HG02588 (cell line): ENCODE measurements around the gene FGF18.

Source experiments
- ATAC-seq: cut with Tn5 transposase; IDR thresholded peaks from one replicate; pipeline ENCODE4 v1.9.1; 2021; ENCODE audit warnings: mild to moderate bottlenecking, moderate library complexity; ENCODE audit not compliant: unreplicated experiment

The FGF18 gene

DNA sequence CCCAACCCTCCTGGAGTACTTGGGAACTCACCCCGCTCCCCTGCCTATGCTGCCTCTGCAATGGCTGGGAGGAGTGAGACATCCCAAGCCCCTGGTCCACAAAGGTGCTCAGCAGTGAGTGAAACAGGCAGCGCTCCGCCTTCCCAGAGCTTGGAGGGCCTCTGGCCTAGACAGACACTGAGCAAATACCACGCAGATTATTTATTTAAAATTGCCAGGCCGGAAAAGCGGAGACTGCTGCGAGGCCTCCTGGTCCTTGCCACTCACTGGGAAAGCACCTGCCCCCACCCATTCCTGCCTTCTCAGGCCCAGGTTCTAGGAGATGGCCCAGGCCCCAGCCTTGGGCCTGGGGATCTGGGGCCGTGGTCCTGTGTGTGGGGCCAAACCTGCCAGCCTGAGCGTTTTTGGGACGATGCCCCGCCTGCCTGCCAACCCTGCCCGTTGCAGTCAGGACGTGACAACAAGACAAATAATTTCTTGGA, 17.4 kb downstream of the FGF18 start:
- no peak for ATAC-seq

DNA sequence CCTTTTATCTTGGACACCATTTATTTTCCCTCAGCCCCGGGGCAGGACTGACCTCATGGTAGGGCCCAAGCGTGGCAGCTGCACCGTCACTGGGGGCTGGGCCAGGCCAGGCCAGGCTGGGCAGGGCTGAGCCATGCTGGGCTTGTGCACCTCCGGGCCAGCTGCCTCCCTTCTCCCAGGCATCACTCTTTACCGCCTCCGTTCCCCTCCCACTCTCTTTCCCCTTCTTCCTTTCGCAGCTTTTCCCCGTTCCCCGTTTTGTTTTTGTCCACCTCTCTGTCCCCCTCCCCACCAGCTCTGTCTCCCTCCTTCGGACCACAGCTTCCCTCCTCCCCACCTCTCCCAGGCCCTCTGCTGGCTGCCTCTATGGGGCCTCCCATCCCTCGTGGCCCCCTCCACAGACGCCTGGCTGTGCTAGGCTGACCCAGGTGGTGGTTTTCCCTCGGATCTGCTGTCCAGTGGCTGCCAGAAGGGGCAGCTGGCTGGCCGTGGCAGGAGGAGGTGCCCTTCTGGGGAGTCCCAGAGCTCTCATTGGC, 17.9 kb downstream of the FGF18 start:
- no peak for ATAC-seq

DNA sequence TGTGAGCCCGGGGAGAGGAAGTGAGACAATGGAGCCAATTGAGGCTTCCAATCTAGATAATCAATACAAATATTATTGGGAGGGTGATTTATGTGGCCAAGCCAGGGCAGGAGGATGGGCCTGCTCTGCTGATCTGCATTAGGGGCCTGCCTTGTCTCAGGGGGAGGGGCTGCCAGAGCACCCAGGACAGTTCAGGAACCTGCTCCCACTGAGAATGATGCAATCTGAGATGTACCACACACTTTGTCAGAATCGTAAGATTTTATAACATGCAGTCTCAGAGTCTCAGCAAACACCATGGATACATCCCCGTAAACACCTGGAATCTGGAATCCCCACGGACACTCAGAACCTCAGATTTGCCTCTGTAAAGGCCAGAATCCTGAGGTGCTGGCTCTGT, 19.3 kb downstream of the FGF18 start:
- ATAC-seq = no peak

DNA sequence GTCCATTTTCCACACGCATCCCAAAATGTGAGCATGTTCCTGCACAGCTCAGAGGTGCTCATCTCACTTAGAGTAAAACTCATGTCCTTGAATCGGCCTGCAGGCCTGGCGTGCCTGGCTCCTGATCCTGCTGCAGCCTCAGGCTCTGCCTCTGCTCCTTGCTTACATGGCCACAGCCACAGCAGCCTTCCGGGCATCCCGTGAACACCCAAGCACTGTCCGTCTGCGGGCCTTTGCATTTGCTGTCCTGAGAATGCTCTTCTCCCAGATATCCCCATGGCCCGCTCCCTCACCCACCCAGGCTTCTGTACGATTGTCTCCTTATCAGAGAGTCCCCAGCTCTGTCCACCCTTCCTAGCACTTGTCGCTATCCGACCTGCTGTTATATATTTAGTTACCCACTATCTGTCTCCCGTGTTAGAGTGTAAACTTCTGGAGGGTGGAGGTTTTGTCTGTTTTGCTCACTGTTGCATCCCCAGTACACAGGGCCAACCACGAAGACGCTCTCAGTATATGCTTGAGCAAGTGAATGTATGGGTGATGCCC, 21.9 kb downstream of the FGF18 start:
- ATAC-seq = no peak

DNA sequence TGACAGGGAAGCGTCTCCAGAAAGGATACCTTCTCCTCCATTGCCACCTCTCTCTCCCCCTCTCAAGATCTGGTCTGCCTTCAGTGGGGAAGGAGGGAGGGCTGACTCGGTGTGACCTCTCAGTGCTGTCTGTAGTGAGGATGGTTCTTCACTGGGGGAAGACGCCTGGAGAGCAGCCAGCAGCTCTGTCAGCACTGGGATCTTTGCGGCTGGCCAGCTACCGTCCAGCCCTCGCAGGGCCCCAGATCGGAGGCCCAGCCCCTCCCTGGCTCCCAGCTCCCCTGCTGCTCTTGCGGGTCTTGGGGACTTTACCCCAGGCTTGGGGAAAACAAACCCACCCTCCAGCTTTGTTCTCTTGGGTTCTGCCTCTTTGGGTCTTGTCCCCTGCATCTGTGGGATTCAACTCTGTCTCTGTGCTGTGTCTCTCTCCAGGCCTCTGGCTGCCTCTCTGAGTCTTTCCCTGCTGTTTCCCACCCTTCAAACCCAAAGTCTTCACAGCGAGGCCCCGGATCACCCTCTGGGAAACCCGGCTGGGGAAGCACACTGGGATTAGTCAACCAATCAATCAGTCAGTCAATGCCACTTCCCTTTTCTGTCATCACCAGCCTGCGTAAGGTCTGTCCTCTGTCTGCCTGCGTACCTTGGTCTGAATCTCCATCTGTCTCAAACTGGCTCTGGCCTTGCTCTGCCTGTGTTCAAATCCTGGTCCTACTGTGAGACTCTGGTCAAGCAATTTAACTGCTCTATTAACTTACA, 23.0 kb downstream of the FGF18 start:
- no peak for ATAC-seq

DNA sequence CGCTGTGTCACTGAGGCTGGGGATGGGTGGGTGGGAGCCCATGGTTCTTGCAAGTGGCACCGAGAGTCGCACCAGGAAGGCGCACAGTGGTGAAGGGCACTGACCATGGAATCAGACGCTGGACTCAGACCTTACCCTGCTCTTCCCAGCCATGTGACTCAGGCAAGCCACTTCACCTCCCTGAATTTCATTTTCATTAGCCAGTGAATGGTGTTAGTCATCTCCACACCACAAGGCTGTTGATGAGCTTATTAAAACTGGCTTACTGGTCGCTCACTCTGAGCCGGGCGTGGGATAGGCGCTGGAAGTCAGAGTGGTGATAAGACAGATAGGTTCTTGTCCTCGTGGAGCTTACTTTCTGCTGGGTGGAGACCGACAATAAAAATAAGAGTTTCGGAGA, 25.1 kb downstream of the FGF18 start:
- ATAC-seq = no peak

DNA sequence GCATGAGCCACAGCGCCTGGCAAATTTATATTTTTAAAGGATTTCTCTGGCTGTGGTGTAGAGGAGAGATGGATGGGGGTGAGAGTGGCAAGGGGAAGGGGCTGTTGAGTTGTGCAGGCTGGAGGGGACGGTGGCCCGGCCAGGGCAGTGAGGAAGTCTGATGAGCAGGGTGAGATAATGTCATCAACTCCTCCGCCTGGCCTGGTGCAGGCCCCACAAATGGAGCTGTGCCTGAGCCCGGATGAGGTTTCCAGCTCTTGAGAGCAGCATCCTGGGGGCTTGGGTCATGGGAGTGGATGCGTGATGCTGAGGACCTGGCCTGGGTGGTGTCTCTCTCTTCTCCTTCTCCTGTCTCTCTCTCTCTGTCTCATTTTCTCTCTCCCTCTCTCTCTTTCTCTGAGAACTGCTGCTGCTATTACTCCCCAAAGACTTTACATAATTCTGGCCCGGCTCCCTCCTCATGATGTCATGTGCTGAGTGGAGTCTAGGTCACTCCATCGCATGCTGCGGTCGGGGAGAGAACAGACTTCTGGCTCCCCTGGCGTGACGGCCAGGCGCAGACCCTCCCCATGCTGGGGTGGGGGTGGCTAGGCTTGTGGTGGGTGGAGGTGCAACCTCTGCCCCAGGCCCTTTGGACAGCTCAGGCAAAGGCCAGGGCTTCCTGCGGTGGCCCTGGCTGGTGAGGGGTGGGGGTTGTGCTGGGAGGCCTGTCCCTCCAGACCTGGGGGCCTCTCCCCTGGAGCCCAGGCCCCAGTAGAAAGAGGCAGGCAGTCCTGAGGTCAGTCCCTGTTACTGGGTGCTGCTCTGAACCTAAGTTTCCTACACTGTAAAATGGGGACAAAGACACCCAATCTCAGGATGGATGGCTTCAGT, 26.4 kb downstream of the FGF18 start:
- no peak for ATAC-seq

DNA sequence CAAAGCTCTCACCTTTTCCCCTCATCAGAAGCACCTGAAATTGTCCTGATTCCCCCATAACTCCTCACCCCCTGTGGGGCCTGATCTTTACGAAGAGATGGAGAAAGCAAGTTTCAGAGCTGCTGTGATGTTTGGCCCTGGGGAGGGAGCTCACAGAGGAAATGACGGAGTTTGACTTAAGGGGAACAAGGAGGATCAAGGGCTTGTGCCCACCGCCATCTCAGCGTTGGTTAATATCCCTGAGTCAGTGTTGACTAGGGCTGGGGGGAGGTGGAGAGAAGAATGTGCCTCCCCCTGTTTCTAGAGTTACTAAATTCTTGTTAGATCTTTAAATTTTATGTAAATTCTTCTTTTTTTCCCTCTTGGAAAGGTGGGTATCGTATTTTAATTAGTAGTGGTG, 27.8 kb downstream of the FGF18 start:
- no peak for ATAC-seq

DNA sequence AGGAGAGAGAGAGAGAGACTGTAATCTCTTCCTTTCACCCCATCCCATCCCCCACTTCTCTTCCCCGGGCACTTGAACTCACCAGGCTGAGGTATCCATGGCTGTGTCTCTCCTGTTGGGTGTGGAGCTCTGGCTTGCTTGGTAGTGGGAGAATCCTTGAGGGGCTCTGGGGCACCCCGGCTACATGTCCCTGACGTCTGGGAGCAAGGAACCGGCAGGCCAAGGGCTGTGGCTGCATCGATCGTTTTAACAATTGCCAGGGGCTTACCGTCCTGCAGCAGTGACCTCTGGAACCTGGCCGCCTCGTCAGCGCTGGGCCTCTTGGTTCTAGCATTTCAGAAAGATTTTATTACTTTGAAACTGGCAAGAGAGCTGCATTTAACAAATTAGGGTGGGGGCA, 30.0 kb downstream of the FGF18 start:
- ATAC-seq = no peak

DNA sequence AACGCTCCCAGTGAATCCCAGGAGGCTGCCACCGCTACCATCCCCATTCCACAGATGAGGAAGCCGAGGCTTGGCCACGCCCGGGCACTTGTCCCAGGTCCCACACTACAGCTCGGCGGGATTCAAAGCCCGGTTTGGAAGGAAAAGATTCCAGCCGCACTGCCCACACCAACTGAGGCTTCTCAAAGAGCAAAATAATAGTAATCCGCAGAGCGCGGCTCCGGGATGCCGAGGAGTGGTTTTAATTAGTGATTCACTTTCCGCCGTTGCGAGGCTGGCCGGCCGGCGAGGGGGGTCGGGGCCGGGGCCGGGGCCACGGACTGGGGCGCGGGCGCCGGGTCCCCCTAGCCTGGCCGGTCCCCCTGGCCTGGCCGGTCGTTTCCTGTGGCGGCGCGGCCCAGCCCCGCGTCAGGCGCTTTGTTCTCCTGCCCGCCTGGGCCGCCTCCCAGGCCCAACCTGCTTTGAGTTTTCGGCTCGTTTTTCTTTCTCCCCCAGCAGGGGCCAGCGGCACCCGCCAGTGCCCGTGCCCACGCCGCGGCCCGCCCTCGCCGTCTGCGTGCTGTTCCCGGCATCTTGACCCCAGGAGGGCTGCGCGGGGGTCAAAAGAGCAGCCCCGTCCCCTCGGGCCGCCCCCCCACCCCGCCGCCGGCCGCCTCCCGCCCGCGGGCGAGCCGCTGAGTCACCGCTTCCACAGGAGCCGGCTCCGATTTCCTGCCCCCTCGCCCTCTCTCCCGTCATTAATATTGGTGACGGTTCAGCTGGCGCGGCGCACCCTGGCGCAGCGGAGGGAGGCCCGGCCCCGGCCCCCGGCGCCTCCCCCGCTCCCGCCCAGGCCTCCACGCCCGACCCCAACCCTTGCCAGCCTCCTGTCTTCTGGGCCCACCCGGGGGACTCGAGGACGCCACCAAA, 31.2 kb downstream of the FGF18 start:
- no peak for ATAC-seq

DNA sequence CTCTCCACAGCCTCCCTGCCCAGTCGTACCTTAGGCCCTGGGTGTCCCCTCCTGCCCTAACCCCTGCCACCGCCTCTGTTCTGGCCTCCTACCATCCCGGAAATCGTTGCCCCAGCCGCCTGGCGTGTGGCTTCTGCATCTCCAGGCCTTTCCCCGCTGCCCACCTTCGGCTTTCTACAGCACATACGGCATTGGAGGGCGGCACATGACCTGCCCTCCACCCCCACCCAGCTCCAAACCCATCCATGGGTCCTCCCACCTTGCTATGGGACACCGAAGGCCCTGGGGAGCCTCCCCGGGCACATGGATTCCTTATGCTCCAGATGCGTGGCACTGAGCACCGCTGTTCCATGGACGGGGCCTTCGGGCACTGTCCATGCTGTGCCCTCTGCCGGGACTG, 32.0 kb downstream of the FGF18 start:
- ATAC-seq = no peak

DNA sequence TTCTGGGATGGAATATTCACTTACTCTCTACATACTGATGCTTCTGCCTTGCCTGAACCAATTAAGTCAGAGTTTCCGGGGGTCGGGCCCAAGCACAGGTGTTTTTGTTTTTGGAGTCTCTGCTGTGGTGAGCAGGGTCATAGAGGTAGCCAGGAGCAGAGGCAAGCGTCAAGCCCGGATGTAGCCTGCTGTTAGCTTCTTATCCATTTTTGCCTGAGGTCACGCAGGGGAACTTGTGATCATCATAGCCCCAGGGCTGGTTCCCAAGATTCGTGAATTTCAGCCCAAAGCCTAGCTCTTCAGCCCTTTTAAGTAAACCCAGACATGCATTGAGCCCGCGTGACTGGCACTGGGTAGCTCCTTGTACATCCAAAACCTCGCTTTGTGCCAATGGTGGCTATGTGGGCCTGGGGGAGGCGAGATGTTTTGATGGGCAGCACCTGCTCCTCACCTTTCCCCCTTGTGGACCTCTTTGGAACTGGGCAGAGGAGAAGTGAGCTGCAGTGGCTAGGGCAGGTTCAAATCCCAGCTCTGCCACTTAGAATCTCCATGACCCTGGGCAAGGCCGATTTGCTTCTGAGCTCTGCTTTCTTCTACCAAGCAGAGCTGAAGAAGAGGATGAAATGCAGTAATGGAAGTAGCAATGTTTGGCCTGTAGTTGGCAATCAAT, 33.7 kb downstream of the FGF18 start:
- no peak for ATAC-seq

DNA sequence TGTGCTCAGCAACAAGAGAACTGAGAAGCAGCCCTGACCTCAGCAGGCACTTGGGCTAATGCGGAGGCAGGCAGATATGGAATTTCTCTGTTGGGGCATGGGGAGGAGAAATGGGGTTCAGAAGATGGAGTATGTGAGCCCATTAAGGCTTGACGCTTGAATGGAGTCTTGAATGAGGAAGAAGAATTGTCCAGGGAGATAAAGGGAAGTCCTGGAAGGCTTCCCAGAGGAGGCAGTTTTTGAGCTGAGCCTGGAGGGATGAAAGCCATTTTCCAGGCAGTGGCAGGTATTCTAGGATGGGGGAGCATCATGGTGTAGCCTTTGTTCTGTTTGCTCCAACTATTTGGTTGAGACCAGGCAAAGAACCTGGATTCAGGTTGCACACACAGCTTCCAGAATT, 34.5 kb downstream of the FGF18 start:
- no peak for ATAC-seq

DNA sequence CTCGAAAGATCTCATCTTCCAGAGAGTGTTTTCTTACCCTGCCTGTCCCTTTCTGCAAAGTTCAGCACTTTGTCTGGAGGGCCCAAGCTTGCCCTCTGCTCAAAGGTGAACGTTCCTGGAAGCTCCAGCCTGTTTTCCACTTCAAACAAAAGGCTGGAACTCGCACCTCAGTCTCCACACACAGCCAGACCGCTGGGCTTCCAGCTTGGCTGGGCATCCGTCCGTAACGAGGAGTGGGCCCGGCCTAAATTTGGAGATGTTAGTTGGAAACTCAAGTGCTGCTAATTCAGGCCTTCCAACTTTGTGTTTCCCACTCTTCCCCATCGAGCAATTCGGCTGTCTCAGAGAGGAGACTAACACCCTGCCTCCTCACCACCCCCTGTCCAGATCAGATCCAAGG, 35.1 kb downstream of the FGF18 start:
- no peak for ATAC-seq

DNA sequence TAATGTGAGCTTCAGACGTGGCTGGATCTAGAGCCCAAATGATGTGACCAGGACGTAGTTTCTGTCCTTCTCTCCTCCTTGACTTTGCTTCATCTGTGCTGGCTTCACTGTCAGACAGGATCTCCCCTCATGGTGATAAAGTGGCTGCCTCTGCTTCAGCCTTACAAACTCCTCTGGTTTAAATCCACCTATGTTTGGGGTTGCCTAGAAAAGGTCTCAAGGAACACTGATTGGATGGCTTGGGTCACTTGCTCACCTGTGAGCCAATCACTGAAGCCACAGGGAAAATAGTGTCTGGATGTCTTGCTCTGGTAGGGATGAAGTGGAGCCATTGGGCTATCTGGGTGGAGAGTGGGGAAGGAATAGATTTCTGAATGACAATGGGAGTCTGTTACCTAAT, 36.1 kb downstream of the FGF18 start:
- no peak for ATAC-seq

DNA sequence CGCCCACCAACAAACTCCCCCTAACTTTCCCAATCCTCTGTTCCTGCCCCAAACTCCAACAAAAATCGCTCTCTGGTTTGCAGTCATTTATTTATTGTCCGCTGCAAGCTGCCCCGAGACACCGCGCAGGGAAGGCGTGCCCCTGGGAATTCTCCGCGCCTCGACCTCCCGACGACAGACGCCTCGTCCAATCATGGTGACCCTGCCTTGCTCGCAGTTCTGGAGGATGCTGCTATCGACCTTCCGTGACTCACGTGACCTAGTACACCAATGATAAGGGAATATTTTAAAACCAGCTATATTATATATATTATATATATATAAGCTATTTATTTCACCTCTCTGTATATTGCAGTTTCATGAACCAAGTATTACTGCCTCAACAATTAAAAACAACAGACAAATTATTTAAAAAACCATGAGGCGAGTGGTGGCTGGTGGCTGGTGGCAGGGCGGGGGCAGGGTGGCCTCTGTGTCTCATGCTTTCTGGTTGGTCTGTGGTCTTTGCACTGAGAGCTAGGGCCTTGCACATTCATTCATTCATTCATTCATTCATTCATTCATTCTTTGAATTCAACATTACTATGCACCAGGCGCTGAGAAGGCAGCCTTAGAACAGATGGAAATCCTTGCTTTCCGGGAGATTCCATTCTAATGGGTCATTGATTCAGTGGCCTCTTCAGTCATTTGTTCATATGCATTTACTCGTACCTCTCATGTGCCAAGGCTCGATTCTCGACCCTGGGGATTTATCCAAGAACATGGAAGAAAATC, 37.9 kb downstream of the FGF18 start:
- no peak for ATAC-seq

DNA sequence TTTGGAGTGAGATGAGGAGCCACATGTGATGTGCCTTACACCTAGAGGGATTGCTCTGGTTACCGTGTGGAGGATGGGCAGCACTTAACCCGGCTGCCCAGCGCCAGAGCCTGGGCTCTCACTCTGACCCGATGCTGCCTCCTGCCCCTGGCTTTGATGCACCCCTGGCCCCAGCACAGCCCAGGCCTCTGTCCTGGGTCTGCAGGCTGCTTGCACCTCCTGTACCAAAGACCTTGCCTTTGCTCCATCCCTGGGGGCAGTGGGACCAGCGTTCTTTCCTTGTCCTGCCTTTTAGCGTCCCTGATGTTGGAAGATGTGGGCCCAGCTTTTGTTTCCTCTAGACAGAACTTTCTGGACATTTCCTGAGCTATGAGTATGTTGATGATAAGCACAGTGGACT, 40.4 kb downstream of the FGF18 start:
- ATAC-seq = no peak

DNA sequence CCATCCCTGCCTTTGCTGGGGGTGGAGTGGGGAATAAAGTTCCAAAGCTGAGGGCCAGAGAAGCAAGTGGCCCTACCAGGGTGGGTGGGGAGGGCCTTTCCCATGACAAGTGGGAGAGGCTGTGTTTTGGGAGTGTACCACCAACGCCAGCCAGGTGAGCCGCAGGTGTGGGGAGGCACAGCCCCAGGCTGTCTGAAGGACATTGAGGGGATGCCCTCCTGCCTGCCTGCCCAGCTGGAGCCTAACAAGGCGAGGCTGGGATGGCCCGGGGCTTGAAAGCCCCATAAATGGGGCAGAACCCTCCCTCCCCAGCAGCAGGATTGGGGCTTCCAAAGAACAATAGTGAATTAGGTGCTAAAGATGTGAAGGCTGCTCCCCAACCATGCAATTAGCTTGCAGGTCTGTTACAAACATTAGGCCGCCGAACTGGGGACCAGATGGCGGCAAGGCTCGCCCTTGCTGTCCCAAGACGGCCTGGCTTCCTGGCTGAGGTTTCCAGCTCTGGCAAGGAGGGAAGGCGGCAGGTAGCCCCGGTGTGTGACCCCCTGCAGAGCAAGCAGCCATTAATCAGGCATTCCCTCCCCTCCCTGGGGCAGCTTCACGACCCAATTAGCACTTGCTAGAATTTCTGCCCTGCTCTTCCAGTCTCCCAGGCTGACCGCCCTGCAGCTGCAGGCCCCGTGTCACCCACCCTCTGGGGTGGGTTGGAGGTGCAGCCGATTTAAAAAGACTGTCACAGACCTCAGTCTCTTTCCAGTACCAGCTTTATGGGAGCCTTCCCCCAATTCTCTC, 42.9 kb downstream of the FGF18 start:
- ATAC-seq = no peak
